HG02943 (cell line): ENCODE measurements around the gene SNTG2.

Experiments used
- ATAC-seq: cut with Tn5 transposase; IDR thresholded peaks from one replicate; pipeline ENCODE4 v1.9.1; 2021; ENCODE audit warnings: mild to moderate bottlenecking, low read depth, moderate library complexity; ENCODE audit not compliant: unreplicated experiment

Gene SNTG2

DNA sequence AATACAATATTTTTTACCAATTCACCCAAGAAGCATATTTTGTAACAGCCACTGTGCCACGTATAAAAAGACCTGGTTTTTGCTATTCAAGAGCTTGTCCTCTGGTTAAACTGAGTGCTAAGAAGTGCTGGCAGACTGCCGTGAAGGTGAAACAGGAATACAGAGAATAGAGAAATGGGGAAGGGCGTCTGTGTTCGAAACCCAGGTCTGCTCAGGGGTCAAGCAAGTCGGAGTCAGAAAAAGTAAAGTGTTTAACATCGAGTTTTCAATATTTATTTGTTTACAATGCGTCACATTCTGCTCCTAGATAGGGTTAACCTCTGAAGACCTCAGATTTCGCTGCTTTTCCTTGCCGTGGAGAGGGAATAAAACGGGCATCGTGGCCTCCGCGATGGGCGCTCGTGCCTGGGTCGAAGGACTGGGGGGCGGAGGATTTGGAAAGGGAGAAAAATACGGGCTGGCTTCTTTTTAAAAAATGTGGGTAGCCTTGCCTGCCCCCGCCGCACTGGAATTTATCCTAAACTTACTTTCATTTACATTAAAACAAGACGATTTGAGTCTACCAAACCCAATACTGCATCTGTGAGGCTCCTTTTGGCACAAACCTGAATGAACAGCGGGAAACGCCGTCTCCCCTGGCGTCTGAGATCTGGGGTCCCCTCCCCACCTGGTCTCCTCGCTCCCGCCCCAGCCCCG is 1.1 kb upstream of the SNTG2 start:
- no peak for ATAC-seq

DNA sequence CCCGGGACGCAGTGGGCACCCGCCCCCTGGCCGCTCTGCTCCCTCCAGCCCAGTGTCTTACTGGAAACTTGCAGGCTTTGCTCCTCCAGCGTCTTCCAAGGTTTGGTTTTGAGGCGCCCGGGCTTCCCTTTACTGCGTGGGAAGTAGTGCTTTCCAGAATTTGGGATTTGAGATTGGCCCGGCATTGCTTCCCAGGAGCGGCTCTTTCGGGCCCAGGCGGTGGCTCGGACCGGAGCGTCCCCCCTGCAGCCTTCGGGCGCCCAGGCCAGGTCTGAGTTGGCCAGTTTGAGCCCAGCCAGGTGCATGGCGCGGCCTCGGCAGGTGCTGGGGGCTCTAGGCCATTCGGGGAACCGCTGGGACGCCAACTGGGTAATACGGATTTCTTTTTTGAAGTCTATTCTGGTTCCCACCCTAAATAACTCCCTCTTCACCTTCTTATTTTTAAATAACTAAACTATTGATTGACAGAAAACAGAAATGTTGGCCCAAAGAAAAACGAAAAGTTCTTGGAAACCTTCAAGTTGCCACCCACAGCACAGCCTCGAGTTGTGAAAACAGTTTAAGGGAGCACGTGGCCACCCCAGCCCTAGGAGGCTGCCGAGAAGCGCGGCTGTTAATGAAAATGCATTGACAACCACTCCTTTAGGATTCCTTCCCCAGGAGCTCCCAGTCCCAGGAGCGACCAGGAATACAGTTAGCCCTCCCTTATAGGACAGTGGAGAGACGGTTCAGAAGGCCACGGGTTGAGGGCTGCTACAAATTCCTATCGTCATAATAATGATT is 766 bp downstream of the SNTG2 start:
- ATAC-seq = no peak

DNA sequence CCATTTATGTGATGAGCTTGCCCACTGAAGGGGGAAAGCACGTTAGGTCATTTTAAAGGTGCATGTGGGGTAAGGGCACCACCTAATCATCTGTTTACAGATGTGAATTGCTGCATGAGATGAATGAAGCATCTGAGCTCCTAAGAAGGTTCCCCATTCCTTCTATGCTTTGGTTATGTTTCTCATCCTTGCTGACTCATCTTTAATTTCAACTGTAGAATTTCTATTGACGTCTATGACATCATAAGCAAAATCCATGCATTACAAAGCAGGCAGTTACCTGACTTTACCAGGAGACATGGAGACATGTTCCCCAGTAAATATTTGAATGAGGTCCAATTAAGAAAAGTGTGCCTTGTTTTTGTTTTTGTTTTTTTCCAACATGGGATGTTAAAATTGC is 2.8 kb downstream of the SNTG2 start:
- no peak for ATAC-seq

DNA sequence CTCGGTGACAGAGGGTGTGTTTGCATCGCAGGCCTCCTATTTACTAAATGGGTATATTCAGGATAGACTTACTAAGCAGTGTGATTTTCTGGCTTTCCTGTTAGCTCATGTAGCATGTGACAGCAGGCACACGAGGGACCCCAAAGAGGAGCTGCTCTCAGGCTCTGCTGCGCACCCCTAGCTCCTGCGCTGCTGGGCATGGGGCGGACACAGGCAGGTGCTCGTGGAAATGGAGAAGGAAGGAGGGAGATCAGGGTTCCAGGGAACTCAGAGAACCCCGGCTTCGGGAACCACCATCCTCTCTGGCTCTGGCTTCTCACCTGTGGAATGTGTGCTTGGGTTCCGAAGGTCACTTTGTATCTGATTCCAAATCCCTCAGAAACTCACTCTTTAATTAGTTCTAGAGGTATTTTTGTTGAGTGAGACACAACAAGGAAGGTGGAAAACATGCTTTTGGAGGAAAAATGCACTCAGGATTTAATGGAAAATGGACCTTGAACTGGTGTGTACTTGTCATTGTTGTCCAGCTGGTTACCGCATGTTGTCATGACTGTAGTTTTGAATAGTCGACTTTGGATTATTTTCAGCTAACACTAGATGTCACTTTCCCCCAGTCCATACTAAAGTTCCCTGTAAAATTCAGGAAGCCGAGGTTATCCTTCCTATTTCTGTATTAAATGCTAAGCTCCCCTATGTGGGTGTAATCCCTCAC is 3.5 kb downstream of the SNTG2 start:
- ATAC-seq = no peak

DNA sequence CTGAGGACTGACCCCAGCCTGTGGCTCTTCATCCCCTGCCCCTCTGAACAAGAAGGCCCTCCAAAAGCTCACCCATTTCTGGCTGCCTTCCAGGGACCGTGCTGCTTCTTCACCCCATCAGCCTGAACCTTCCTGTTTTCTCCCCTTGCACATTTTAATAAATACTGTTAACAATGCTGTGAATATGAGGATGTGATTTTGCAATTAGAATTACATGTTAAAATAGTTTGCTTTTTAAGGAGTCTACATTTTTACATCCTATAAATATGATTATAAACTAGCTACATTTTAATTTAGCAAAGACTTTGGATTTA is 4.0 kb downstream of the SNTG2 start:
- ATAC-seq = no peak

DNA sequence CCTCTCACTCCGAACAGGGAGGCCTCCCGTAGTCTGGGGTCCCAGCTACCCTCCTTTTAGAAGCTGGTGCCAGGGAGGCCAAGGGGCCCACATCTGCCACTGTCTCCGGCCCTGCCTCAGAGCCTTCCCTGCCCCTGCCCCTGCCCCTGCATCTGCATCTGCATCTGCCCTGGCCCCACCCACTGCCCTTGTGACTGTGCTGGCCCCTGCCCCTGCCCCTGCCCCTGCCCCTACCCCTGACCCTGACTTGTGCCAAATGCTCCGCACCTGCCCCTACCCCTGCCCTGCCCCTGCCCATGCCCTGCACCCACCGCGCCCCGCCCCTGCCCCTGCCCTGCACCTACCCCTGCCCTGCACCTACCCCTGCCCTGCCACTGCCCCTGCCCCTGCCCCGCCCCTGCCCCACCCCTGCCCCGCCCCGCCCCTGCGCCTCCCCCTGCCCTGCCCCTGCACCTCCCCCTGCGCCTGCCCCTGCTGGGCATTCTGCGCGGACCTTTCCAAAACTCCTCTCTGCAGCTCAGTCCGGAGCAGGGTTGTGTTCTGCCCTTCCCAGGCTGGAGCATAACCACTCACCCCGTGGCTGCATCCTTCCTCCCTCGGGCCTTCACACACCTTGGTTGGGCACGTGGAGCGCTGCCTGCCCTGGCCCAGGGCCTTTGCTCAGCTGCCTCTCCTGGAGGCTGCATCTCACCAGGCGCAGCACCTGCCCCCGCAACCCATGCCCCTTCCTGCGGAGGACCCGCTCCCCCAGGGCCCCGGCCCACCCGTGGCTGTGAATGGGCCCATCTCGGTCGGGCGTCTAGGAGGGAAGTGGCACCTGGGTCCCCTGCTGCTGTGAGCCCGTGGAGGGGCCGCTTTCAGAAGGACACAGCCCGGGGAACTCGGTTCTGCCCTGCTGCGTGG is 5.4 kb downstream of the SNTG2 start:
- ATAC-seq = no peak

DNA sequence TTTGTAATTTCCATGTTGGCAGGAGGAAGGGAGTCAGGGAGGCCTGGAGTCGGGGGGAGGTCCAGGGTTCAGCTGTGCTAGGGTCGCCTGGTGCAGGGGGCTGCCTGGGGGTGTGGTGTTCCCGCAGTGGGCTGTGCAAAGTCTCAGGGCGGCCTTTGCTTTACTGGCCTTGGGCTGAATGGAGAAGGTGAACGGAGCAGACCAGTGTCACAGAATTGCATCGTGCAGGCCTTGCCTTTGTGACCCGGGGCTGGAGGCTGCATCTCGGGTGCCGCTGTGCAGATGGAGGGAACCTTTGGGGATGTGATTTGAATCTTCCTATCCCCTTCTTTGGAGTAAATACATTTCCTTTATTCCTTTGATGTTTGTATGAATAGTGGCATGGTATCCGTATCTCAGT is 8.8 kb downstream of the SNTG2 start:
- no peak for ATAC-seq

DNA sequence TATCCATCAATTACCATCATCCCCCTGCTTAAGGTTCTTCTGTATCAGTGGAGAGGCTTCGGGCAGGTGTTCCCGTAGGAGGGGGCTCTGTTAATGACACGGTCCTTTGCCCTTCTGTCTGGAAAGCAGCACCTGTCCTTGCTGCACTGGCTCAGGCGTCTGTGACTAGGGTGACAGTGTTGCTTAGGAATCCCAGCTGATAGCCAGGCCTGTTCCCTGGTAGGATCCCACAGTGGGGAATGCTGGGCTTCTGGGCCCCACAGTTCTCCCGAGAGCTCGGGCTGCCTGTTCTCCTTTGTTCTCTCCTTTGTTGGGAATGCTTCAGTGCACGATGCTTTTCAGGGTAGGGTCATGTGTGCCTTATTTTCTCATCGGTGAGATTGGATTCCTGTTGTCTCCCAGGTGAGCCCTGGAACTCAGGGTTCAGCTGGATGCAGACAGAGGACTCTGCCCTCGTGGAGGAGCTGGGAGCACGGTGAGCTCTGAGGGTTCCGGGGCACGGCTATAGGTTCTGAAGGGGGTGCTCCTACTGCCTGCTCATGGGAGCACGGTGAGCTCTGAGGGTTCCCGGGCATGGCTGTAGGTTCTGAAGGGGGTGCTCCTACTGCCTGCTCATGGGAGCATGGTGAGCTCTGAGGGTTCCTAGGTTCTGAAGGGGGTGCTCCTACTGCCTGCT is 9.6 kb downstream of the SNTG2 start:
- no peak for ATAC-seq

DNA sequence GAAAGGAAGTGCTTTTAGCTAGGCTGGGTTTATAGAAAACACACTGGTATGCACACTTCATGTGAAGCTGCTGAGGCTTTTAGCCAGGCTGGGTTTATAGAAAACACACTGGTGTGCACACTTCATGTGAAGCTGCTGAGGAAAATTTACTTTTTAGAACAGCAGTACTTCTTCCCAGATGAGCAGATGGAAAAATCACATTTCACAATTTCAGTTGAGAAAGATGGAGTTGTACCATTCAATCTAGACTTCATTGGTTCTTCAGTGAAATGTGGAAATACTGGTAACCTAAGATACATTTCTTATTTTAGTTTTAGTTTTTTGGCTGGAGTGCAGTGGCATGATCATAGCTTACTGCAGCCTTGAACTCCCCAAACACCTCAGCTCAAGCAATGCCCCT is 11.1 kb downstream of the SNTG2 start:
- no peak for ATAC-seq

DNA sequence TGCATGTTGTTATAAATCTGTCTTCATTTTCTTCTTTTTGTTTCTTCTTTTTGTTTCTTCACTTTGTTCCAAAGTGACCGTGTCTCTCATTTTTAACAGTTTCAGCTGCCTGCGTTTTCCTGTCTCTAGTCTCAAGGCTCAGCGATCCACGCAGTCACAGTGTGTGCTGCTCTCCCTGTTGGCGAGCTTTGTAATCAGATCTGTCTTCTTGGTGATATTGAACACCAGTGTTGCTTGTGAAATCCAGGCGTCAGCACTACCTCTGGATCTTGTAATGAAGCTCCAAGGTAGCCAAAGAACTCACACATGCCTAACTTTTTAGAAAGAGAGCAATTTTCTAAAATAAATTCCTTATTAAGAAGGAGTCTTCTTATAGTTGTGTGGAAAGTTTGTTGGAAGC is 13.2 kb downstream of the SNTG2 start:
- ATAC-seq = no peak

DNA sequence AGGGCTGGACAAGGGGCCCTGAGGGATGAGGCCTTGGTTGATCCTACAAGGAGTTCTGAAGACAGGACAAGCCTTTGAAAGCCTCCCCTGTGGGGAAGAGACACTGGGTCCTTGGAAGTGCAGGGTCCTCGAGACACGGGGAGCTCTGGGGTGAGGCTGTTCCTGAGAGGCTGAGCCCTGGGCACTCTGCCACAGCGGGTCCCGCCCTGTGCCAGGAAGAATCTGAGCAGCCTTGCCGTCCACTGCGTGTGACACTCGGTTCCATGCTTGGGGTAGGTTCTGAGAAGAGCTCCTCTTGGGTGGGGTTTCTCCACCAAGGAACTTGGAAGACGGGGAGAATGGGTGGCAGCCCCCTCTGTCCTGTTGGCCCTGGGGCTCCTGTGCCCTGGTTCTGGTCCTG is 13.9 kb downstream of the SNTG2 start:
- ATAC-seq = no peak

DNA sequence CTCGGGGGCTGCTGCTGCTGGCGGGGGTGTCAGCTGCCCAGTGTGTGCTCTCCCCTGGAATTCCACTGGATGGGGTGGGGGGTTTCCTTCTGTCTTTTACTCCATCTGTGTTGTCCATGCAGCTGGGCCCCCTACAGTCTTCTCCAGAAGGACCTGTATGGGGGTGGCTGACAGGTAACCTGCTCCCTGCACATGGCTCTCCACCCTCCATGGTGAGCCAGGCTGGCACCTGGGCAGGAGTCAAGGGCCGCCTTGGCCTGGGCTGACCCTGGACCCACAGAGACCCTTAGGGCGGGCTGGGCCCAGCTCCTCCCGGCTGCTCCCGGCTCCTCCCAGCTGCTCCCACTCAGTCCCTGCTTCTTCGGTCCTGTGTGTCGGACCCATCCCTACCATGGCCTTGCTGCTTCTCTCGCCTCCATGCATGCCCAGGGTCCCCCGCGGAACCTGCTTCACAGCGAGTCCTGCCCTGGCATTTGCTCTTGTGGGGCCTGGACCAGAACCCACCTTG is 15.0 kb downstream of the SNTG2 start:
- ATAC-seq = no peak

DNA sequence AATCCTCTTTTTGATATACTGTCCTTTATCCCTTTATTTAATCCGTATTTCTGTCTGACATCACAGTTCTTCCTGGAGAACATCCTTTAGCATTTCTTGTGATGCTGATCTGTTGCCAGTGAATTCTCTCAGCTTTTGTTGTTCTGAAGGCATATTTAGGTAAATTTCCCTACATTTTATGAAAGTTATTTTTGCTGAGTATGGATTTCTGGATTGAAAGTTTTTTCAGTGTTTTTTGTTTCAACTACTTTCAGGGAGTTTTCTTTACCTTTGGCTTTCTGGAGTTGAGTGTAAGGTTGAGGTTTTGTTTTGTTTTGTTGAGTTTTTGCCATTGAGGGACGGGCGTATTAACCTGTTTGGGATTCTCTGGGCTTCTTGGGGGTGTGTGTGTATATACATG is 22.5 kb downstream of the SNTG2 start:
- ATAC-seq = no peak

DNA sequence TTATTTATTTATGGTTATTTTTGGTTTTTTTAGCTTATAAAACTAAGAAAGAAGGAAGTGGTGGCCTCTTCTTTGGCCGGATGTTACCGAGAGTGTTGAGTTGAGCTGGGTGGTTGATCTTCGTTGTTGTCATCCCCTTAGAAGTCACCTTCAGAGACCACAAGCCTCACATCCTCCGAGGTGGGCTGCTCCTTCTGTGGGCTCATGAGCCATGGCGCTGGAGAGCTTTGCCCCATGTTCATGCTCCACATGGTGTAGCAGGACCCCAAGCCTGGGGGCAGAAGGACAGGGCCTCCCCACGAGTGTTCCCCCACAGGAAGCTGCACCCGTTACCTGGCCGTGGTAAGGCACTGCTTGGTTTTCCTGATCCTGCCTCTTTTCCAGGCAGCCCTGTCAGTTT is 23.4 kb downstream of the SNTG2 start:
- no peak for ATAC-seq

DNA sequence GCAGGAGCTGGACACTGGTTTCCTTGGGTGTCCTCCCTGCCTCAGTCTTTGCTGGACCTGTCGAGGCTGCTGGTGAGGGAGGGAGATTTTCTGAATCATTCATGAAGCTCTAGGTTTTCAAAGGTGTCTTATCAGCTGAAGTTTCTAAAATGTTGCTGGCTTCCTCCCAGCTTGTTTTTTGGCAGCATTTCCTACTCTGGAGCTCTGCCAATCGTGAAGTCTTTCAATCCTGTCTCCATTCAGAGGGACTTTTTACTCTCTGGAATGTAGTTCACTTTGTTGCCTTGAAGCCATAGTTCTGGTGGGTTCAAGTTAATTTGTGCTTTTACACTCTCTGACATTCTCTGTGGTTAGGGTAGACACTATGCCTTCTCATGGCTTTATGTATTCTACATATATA is 23.9 kb downstream of the SNTG2 start:
- no peak for ATAC-seq

DNA sequence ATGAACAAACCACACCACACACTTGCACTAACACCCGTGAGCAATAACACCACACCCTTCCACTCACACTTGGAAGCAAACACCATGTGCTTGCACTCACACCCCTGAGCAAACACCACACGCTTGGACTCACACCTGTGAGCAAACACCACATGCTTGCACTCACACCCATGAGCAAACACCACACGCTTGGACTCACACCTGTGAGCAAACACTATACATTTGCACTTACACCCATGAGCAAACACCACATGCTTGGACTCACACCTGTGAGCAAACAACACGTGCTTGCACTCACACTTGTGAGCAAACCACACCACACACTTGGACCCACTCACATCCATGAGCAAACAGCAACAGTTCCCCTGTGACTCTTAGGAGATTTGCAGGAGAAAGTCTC is 24.4 kb downstream of the SNTG2 start:
- no peak for ATAC-seq

DNA sequence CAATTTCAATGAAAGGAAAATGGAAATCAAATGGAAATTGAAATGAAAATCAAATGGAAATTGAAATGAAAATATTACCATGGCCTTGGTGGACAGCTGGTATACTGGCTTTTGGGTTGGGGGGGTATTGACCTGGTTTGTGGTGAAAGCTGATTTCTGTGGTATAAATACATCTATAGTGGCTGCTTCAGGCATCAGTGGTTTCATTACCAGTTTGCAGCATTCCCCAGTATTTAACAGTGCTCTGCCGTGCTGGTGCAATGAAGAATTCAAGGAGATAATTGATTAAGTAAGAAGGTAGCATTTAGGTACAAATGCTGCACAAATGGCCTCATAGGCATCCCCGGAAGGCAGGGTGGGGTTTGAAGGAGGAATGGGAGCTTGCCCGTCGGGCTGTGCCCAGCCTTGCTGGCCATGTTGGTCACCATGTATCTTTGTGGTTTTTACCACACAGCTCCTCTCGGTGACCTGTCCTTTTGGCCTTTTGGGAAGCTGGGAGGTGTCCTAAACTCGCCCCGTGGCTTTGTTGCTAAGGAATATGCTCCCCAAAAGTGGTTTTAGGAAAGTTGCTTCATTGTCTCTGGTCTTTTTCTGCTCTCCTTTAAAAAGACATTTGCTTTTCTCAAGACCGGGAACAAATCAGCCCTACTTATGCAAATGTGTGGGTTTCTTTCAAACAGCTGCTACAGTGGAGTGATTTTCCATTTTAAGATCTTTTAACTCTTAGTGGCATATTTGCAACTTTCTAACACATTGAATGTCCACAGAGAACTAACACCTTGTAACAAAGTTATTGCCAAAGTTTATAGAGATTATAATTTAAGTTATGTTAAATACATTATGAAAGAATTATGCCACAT is 28.6 kb downstream of the SNTG2 start:
- no peak for ATAC-seq

DNA sequence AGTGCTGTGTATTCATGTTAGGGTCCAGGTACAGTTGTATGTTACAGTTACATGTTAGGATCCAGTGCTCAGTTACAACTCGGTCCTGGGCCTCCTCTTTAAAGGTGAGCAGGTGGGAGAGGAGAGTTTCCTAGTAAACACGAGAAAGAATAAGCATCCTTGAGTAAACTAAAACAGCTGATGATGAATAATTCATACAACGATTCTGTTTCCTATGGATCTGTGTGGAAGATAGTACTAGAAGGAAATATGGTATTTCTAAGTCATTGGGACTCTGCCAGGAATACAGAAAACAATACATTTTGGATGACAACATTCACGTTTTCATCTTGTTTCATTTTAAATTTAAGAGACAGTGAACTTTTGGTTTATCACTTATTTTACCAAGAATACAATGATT is 29.5 kb downstream of the SNTG2 start:
- no peak for ATAC-seq

DNA sequence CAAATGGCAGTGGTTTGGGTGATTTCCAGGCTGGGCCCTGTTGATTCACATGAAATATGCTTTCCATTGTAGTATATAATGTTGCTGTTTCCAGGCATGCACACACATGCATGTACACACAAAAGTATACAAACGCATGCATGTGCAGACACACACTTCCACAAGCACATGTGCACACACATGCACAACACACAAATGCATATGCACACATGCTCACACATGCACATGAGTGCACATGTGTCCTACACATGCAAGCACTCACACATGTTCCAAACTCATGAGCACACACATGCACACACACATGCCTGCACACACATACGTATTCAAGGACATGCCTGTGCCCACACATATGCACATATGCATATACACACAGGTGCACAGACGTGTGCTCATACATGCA is 30.6 kb downstream of the SNTG2 start:
- ATAC-seq = no peak
